GM19193 (cell line): Measurements from ENCODE around the gene ZBTB7C.

Experiments used
- POLR2A ChIP-seq: IDR thresholded peaks from 4 replicates; pipeline ENCODE4 v1.6.1; 2011; ENCODE audit not compliant: insufficient read depth, insufficient read length; ENCODE audit errors: extremely low read depth

The ZBTB7C gene

GRCh38 chr18:48011926-48012465 is 397.2 kb downstream of the ZBTB7C start:
- no peak for TF ChIP-seq POLR2A

GRCh38 chr18:48010264-48010663 is 398.9 kb downstream of the ZBTB7C start:
- no peak for TF ChIP-seq POLR2A

DNA sequence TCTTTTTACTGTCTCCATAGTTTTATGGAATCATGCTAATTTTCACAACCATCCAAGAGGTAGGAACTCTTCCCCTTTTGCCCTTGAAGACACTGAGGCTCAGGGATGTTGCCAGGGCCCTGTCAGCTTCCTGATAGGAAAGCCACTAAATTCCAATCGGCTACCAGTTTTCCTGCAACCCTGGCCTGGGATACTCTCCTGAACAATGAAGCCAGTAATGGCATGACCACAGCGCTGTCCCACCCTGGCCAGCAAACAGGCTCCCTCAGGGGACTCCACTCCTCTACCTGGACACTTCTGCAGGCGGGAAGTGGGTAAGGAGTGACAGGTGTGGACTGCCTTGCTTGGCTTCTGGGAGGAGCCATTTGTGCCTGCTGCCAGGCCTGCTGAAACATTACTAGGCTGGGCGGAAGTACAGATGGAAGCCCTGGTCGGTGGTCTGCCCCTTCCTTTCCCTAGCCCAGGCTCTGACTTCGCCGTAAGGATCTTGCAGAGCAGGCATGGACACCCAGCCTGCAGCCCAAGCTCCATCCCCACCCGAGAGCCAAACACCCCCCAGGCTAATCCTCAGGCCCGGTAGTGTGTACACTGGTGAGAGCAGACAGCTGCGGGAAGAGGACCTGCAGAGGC is 400.0 kb downstream of the ZBTB7C start:
- no peak for TF ChIP-seq POLR2A

DNA sequence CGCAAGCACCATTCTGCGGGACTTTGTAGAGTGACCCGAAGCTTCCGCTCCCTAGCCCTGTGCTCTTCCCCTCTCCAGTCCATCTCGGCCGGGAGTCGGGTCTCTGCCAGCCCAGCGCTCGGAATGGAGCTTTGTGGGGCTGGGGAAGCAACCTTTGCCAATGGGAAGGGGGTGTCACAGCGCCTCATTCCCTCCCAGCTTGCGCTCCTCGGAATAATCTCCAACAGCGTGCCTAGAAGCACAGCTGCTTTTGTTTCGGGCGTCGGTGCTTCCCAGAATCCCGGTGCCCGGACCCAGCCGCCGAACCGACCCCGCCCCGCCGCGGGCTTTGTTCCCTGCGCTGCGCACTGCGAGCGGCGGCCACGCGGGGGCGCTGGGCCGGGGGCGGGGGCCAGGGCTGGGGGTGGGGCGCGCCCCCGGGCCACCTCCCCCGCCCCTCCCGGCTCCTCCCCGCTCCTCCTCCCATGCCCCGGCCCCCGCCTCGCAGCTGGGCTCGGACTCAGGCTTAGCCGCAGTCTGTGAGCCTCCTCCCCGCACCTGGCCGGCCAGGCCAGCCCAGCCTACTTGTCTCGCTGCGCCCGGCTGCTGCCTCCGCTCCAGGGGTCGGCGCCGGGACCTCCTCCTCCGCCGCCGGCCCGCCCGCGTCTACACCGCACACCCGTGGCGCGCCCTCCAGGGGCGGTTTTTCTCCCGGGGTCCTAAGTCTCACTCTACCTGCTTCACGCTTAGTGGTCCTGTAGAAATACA is 401.1 kb downstream of the ZBTB7C start:
- no peak for TF ChIP-seq POLR2A

DNA sequence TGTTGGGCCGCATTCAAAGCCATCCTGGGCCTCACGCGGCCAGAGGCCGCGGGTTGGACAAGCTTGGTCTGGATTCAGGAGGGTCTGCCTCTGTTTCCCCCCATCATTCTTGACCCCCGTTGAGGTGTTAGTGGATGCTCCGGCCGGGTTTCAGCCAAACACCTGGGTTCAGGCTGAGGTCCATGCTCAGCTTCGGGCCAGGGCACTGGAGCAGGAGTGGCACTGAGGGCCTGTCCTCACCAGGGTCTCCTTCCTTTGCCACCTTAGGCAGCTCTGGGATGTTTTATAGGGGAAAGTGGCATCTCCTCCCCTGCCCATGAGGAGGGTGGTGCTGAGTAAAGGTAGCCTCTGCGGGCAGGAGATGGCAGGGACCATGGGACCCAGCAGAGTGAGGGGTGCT is 401.8 kb downstream of the ZBTB7C start:
- no peak for TF ChIP-seq POLR2A

DNA sequence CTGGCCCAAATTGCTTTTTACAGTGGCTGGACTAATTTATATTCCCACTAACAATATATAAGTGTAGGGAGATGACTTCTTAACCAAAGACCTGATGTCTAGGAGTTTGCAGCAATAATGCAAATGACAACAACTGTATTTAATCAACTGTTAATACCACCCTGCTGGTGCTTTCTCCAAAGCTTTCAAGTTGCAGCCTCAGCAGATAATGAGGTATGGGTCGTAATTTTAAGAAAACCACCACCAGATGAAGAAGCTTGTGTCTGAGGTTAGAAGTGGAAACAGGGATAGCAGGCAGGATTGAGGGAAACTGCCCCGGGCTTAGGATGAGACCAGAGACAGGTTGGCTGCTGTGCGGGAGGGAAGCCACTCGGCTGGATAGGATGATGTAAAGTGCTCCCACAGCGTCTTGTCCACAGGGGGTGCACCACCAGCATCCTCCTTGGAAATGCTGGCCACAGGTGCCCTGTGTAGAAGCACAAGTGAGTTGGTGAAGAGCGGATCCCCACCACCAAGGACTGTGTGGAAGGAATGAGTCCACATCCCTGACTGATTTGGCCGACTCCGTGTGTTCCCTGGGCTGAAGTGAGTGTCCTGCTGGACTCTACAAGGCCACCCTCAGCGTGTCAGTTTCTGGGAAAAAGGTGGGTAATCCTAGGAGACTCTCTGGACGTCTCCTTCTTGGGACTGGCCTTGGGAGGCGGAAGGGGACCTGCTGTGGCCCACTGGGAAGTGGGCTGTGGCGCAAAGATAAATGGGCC is 402.6 kb downstream of the ZBTB7C start:
- no peak for TF ChIP-seq POLR2A

DNA sequence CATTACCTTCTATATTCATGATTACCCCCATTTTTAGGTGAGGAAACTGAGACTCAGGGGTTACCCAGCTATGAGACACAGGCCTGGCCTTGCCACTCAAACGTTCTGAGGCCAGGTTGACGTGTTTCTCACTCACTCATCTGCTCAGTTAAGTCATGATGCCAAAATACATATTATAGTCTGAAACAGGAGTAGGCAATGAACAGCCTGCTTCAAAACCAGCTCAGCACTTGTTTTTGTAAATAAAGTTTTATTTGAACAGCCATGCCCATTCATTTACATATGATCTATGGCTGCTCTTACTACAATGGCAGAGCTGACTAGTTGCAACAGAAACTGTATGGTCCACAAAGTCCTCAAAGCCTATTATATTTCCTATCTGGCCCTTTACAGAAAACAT is 404.6 kb downstream of the ZBTB7C start:
- no peak for TF ChIP-seq POLR2A

- TF ChIP-seq POLR2A, result no peak
Measured at GRCh38 chr18:48003426-48004349, 405.5 kb downstream of the ZBTB7C start.

DNA sequence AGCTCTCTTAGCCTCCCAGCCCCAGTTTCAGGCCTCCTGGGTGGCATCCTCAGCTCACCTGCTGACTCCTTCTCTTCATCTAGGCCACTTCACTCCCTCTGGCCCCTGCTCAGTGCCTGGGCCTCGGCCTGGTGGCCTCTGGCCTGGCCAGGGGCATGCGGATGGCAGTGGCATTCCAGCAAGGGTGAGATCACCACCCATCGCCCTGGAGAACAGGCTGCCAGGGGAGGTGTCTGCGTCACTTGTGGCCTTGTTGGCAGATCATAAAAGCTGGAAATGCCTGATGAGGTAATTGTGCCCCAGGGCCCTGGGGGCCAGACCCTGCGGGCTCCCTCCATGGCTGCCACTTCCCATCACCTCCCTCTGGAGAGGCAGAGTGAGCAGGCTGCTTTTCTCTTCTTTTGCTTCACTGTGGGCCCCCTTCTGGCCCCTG is 406.2 kb downstream of the ZBTB7C start:
- no peak for TF ChIP-seq POLR2A

DNA sequence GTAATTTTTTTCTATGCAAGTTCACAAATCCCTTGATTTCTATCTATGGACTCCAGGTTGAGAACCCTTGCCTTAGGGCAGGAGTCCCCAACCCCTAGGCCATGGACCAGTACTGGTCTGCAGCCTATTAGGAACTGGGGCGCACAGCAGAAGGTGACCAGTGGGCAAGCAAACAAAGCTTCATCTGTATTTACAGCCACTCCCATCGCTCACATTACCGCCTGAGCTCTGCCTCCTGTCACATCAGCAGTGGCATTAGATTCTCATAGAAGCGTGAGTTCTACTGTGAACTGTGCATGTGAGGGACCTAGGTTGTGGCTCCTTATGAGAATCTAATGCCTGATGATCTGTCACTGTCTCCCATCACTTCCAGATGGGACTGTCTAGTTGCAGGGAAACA is 408.5 kb downstream of the ZBTB7C start:
- no peak for TF ChIP-seq POLR2A

- no peak for TF ChIP-seq POLR2A
Measured at GRCh38 chr18:47999801-48000248, 409.4 kb downstream of the ZBTB7C start.

- TF ChIP-seq POLR2A, result no peak
Measured at GRCh38 chr18:47997338-47997780, 411.8 kb downstream of the ZBTB7C start.

- no peak for TF ChIP-seq POLR2A
Measured at GRCh38 chr18:47996091-47996541, 413.1 kb downstream of the ZBTB7C start.

DNA sequence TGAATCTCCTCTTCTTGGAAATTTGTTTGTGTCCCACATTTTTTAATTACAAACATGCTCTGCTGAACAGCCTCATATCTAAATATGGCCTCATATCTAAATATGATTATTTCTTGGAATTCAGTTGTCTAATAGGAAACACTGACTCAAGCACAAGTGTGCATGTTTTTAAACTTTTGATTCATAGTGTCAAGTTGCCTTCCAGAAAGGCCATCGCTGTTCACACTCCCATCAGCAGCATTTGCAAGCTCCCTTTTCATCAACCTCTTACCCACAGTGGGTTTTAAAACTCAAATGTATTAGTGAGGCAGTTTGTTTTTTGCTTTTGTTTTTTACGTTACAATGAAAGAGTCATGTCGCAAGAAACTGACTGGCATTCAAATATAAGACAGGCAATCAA is 413.5 kb downstream of the ZBTB7C start:
- TF ChIP-seq POLR2A, result no peak
